ENCODE results near the gene CCT3. TPM values are rescaled to one million over a fixed set of nuclear protein-coding genes. Genes with fewer than 3 reads are reported as not detected.

The CCT3 gene
- total RNA-seq, 3 donors from 2014 or later (not counting 1 experiment from before 2014, with no cell fraction given), result 70.3 to 87.5 (median 79.8) TPM

DNA sequence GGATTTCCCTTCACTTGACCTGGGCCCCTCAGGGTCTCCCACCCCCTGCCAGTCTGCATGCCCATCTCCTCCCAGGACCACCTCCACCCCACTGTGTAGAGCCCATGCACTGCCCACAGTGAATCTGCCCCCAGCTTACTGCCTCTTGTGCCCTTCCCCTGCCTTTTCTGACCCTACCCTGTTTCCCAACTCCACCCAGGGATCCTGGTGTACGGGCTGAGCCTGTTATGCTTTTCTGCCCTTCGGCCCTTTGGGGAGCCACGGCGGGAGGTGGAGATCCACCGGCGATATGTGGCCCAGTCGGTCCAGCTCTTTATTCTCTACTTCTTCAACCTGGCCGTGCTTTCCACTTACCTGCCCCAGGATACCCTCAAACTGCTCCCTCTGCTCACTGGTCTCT is 52.0 kb downstream of the CCT3 start:
- Histone ChIP-seq H3K9me3 (ENCODE audit: control insufficient read depth, insufficient read depth, low read length) (no peaks in the 10 kb centered on the region), H3K4me3 (ENCODE audit: low read length) (no peak overlapping the region), H3K4me1 (ENCODE audit: control insufficient read depth, insufficient read depth, low read length) (peaks cover 28% of the 10 kb centered on the region), H3K27ac (ENCODE audit: low read length) (no peak overlapping the region), H3K27me3 (ENCODE audit: control insufficient read depth, insufficient read depth, low read length) (no peaks in the 10 kb centered on the region), H3K36me3 (ENCODE audit: control insufficient read depth, insufficient read depth, low read length) (peaks cover 2% of the 10 kb centered on the region)
- Mint-ChIP-seq H3K27me3 (ENCODE audit: low read depth in 2 of 2) (no peaks in the 10 kb centered on the region), H3K4me3 (no peak overlapping the region), H3K27ac (no peak overlapping the region), H3K9me3 (no peaks in the 10 kb centered on the region), H3K36me3 (no peaks in the 10 kb centered on the region), H3K4me1 (peaks cover 30 to 36% of the 10 kb centered on the region in 2 donors)
- intact Hi-C loops (cut with micrococcal nuclease), result no loop called here
- TF ChIP-seq, protein P1, sequence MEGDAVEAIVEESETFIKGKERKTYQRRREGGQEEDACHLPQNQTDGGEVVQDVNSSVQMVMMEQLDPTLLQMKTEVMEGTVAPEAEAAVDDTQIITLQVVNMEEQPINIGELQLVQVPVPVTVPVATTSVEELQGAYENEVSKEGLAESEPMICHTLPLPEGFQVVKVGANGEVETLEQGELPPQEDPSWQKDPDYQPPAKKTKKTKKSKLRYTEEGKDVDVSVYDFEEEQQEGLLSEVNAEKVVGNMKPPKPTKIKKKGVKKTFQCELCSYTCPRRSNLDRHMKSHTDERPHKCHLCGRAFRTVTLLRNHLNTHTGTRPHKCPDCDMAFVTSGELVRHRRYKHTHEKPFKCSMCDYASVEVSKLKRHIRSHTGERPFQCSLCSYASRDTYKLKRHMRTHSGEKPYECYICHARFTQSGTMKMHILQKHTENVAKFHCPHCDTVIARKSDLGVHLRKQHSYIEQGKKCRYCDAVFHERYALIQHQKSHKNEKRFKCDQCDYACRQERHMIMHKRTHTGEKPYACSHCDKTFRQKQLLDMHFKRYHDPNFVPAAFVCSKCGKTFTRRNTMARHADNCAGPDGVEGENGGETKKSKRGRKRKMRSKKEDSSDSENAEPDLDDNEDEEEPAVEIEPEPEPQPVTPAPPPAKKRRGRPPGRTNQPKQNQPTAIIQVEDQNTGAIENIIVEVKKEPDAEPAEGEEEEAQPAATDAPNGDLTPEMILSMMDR (IDR thresholded peaks at IDR 0.05), result no peak
- ATAC-seq (no peak), DNase-seq (no peak)
- 97% methylated on average over 7 of the region's 8 CpGs for WGBS (ENCODE audit: insufficient coverage)

DNA sequence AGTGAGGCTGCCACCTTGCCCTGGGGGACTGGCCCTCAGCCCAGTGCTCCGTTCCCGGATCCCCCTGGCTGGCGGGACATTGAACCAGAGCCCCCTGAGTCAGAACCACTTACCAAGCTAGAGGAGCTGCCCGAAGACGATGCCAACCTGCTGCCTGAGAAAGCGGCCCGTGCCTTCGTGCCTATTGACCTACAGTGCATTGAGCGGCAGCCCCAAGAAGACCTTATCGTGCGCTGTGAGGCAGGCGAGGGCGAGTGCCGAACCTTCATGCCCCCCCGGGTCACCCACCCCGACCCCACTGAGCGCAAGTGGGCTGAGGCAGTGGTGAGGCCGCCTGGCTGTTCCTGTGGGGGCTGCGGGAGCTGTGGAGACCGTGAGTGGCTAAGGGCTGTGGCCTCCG is 52.7 kb downstream of the CCT3 start:
- ATAC-seq, result no peak
- Mint-ChIP-seq H3K27me3 (ENCODE audit: low read depth in 2 of 2) (no peaks in the 10 kb centered on the region), H3K4me1 (peaks cover 34 to 41% of the 10 kb centered on the region in 2 donors), H3K36me3 (no peaks in the 10 kb centered on the region), H3K4me3 (no peak overlapping the region), H3K27ac (no peak overlapping the region), H3K9me3 (no peaks in the 10 kb centered on the region)
- Histone ChIP-seq H3K9me3 (ENCODE audit: control insufficient read depth, insufficient read depth, low read length) (no peaks in the 10 kb centered on the region), H3K4me1 (ENCODE audit: control insufficient read depth, insufficient read depth, low read length) (peaks cover 25% of the 10 kb centered on the region), H3K27ac (ENCODE audit: low read length) (no peak overlapping the region), H3K36me3 (ENCODE audit: control insufficient read depth, insufficient read depth, low read length) (peaks cover 2% of the 10 kb centered on the region), H3K27me3 (ENCODE audit: control insufficient read depth, insufficient read depth, low read length) (no peaks in the 10 kb centered on the region), H3K4me3 (ENCODE audit: low read length) (no peak overlapping the region)
- no peak for DNase-seq
- intact Hi-C loops (cut with micrococcal nuclease), result no loop called here
- 96% methylated on average over 21 of the region's 21 CpGs for WGBS (ENCODE audit: insufficient coverage)
- TF ChIP-seq, protein P1 (IDR thresholded peaks at IDR 0.05), result no peak

DNA sequence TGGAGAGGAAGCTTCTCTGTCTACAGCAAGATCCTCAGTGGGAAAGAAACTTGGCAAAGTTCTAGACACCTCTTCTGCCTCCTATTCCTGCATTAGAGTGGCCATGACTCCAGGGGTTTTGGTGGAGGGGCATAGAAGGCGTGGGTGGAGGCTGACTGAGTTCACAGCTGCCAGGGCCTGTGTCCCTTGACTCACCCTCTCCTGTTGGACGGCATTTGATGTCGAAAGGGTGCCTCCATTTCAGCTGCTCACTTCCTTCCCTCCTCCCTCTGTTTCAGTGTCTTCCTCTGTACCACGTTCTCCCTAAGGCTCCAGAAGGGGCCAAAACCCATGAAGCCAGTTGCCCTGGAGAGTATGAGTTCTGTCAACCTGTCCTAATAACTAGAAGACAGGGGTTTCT is 53.3 kb downstream of the CCT3 start:
- DNase-seq (no peak), ATAC-seq (no peak)
- TF ChIP-seq, protein P1 (IDR thresholded peaks at IDR 0.05), result no peak
- Histone ChIP-seq H3K9me3 (ENCODE audit: control insufficient read depth, insufficient read depth, low read length) (no peaks in the 10 kb centered on the region), H3K4me1 (ENCODE audit: control insufficient read depth, insufficient read depth, low read length) (peaks cover 25% of the 10 kb centered on the region), H3K36me3 (ENCODE audit: control insufficient read depth, insufficient read depth, low read length) (peaks cover 2% of the 10 kb centered on the region), H3K27me3 (ENCODE audit: control insufficient read depth, insufficient read depth, low read length) (no peaks in the 10 kb centered on the region), H3K27ac (ENCODE audit: low read length) (no peak overlapping the region), H3K4me3 (ENCODE audit: low read length) (no peak overlapping the region)
- Mint-ChIP-seq H3K9me3 (no peaks in the 10 kb centered on the region), H3K27ac (no peak overlapping the region), H3K4me1 (peaks cover 34 to 43% of the 10 kb centered on the region in 2 donors), H3K36me3 (no peaks in the 10 kb centered on the region), H3K27me3 (ENCODE audit: low read depth in 2 of 2) (no peaks in the 10 kb centered on the region), H3K4me3 (peak overlapping the region; percentile 13)
- intact Hi-C loops (cut with micrococcal nuclease), result loop anchor here (5.0 kb wide), 1 partner anchor 443 kb away; the partner anchor contains the start of genes ISG20L2 and METTL25B
- WGBS (ENCODE audit: insufficient coverage), result 85% methylated on average over 4 of the region's 4 CpGs

DNA sequence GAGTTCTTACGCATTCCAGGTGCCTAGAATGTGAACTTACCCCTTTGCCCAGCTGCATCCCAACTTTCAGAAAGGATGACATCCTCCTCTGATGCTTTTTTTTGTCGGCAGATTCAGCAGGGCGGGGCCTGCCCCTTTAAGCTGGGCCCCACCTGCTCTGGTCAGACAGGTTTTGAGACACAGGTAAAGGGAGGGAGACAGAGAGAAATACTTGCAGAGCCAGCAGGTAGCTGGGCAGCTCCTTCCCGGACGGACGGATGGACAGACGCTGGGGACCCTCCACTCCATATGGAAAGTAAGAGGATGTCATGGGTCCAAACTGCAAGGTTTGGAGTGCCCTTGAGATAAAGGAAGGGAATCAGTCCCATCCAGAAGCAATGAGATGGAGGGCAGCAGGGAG is 54.0 kb downstream of the CCT3 start, which contains the start of gene TMEM79:
Gene TMEM79, plus strand, starts transcription at position 214 of the 400 bp plus-strand sequence. CDS start 902 bp downstream, outside the sequence.
- Histone ChIP-seq H3K36me3 (ENCODE audit: control insufficient read depth, insufficient read depth, low read length) (peaks cover 2% of the 10 kb centered on the region), H3K9me3 (ENCODE audit: control insufficient read depth, insufficient read depth, low read length) (no peaks in the 10 kb centered on the region), H3K4me3 (ENCODE audit: low read length) (peak within 1 kb of the TSS; percentile 56), H3K4me1 (ENCODE audit: control insufficient read depth, insufficient read depth, low read length) (peaks cover 25% of the 10 kb centered on the region), H3K27me3 (ENCODE audit: control insufficient read depth, insufficient read depth, low read length) (no peaks in the 10 kb centered on the region), H3K27ac (ENCODE audit: low read length) (peak within 1 kb of the TSS; percentile 29)
- H3K27me3 Mint-ChIP-seq (ENCODE audit: low read depth in 2 of 2), result no peaks in the 10 kb centered on the region
- ATAC-seq (no peak), DNase-seq (no peak)
- H3K9me3 Mint-ChIP-seq, result no peaks in the 10 kb centered on the region
- peaks cover 34 to 43% of the 10 kb centered on the region in 2 donors for H3K4me1 Mint-ChIP-seq
- intact Hi-C loops (cut with micrococcal nuclease), result loop anchor here (5.0 kb wide), 1 partner anchor 443 kb away; the partner anchor contains the start of genes ISG20L2 and METTL25B
- H3K36me3 Mint-ChIP-seq, result no peaks in the 10 kb centered on the region
- H3K4me3 Mint-ChIP-seq, result peak within 1 kb of the TSS; percentile 98
- TF ChIP-seq, protein P1 (IDR thresholded peaks at IDR 0.05), result no peak
- peak within 1 kb of the TSS; percentile 95 to 97 for H3K27ac Mint-ChIP-seq
- 98% methylated on average over 7 of the region's 7 CpGs for WGBS (ENCODE audit: insufficient coverage)
